GM12873 (cell line): ENCODE results near the gene XPO5.

Source experiments
- TF ChIP-seq, protein P1 (sequence below): IDR thresholded peaks from 2 replicates; pipeline ENCODE4 v1.5.1; 2012; ENCODE audit warnings: low read depth, mild to moderate bottlenecking, moderate library complexity, low read length, control low read depth; ENCODE audit not compliant: insufficient read depth; ENCODE audit errors: missing control alignments

Gene XPO5

DNA sequence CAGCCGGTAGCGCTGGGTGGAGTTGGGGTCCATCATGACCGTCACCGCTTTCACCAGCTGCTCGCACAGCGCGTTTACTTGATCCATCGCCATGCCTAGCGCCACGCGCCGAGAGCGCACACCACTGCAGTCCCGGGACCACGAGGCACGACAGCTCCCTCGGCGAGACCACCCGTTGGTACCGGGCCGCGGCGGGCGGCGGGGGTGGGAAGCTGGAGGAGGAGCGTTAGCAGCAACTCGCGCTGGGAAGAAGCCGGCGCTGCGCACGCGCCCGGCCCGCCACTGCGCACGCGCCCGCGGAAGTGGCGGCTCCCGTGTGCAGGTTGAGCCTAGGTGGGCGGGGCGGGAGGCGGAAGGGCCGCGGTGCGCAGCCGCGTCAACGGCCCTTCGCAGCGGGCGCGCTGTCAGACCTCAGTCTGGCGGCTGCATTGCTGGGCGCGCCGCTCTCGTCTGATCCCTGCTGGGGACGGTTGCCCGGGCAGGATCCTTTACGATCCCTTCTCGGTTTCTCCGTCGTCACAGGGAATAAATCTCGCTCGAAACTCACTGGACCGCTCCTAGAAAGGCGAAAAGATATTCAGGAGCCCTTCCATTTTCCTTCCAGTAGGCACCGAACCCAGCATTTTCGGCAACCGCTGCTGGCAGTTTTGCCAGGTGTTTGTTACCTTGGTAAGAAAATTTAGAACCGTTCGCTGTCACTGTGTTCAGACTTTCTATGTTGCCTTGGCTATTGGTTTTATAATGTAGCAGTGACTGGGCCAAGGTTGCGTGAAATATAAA lies at the start of gene XPO5, which contains the start of gene POLH:
Gene XPO5, minus strand, starts transcription at position 267 of the 780 bp plus-strand sequence. Its CDS starts 174 bp downstream, at position 93.
Gene POLH, plus strand, starts transcription at position 414 of the 780 bp plus-strand sequence. CDS start 6,135 bp downstream, outside the sequence.
- TF ChIP-seq, protein P1, sequence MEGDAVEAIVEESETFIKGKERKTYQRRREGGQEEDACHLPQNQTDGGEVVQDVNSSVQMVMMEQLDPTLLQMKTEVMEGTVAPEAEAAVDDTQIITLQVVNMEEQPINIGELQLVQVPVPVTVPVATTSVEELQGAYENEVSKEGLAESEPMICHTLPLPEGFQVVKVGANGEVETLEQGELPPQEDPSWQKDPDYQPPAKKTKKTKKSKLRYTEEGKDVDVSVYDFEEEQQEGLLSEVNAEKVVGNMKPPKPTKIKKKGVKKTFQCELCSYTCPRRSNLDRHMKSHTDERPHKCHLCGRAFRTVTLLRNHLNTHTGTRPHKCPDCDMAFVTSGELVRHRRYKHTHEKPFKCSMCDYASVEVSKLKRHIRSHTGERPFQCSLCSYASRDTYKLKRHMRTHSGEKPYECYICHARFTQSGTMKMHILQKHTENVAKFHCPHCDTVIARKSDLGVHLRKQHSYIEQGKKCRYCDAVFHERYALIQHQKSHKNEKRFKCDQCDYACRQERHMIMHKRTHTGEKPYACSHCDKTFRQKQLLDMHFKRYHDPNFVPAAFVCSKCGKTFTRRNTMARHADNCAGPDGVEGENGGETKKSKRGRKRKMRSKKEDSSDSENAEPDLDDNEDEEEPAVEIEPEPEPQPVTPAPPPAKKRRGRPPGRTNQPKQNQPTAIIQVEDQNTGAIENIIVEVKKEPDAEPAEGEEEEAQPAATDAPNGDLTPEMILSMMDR: peak; percentile 38

DNA sequence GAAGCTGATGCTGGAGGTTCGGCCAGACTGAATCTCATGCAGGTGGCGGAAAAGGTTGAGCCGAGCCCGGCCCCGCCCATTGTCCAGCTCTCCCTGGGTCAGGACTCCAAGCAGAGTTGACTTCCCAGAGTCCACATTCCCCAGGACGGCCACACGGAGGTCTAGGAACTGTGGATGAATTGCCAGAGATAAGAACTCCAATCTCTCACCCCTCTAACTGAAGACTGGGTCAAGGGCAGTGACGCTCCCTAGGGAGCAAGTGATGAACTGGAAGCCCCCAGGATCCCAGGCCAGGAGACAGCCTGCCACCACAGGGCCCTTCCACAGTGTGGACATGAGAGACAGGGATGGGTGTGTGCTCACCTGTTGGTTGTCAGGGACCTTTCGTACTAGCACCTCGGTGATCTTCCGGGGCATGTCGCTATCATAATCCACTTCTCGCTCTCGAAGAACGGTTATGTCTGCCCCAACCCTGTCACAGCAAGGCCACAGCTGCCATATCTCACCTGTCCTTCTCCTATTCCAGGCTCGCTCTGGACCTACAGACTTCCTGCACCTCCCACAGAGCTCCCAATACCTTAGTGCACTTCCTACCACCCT lies 49.7 kb upstream of the XPO5 start:
- TF ChIP-seq, protein P1: no peak

DNA sequence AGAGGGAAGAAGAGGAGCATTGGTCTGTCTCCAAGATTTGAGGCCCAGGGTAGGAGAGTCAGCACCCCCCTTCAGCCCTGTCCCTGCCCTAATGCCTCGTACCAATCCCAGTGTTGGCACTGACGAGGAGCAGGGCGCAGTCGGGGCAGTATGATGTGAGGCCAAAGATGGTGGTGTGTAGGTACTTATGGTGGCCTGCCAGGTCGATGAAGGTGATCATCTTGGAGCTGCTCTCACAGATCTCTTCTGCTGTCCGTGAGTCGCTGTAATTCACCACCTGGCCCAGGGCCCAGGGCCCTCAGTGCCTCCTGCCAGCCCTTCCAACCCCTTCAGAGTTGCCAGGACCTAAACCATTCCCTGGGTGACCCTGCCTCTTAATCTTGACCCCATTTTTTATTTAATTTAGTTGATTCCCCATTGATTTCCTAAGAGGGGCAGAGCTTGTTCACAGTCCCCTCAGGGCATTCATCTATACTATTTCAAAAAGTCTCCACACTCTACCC lies 49.0 kb upstream of the XPO5 start:
- TF ChIP-seq, protein P1: no peak

DNA sequence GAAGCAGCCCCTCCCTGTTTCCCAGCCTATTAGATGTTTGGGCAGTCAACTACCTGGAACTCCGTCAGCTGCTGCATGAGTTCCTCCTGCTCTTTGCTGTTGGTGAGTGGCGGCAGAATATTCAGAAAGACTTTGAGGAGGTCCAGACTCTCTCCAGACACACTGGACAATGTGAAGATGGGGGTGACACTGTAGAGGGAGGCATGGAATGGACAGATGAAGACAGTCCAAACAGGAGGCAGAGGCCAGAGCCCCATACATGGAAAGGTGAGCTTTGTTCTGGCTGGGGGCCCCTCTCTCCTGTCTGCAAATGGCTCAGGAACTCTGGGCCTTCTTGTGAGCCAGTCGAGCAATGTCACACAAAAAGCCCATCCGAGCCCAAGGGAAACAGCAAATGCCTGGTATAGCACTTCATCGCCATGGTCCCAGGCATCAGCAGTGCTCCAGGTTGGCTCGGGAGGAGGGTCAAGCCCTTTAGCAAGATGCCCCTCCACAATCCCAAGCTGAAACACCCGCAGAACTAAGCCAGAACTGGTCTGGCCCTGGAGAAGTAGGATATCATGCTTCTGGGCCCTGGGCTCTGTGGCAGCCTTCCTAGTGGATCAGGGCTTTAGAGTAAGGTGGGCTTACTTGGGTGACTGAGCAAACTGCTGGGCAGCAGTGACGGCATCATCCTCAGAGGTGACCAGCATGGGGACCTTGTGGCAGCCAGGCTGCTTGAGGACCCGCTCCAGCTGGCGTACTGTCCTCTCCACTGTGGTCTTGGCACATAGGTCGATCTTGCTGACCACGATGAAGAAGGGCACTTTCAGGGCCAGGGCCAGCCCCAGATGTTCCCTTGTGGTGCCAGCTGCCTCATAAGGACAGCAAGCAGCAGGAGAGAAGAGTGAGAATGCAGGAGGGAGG lies 48.3 kb upstream of the XPO5 start:
- TF ChIP-seq, protein P1: no peak

DNA sequence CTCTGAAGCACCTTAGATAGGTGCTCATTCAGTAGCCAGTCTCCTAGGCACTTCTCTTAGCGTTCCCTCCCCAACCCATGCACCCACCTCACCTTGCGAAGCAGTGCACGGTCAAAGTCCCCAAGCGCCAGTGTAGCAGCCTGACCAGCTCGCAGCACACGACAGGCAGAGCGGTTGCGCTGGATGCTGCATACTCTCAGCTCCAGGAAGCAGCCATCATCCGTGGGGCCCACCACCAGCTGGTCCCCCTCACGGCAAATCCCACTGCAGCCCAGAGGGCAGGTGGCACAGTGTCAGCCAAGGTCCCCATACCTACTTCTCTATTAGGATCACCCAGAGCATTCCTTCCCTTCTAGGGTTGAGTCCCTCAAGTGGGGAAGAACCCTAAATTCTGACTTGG lies 46.7 kb upstream of the XPO5 start:
- TF ChIP-seq, protein P1: no peak

DNA sequence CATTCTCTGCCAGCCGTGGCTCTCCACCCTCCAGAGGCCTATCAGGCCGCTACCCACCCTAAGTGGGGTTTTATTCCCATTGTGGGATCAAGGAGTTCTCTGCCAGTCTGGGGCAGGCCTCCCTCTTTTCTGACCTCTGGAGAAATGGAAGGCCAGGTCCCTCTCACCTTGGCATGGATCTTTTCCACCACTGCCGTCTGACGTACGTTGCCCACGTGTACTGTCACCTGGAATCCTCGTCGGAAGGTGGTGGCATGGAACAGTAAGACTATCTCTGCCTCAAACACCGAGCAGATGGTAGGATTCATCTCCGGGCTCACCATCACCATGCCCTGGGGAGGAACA lies 46.0 kb upstream of the XPO5 start:
- TF ChIP-seq, protein P1: no peak
